GM18498 (cell line): ENCODE data around the gene GPR35.

Source experiments
- ATAC-seq: cut with Tn5 transposase; IDR thresholded peaks from one replicate; pipeline ENCODE4 v1.9.1; 2021; ENCODE audit warnings: mild to moderate bottlenecking, moderate library complexity; ENCODE audit not compliant: unreplicated experiment

The GPR35 gene

GRCh38 chr2:240637116-240637900, 12.0 kb downstream of the GPR35 start:
- ATAC-seq: no peak

GRCh38 chr2:240637901-240638345, 12.6 kb downstream of the GPR35 start:
- no peak for ATAC-seq

DNA sequence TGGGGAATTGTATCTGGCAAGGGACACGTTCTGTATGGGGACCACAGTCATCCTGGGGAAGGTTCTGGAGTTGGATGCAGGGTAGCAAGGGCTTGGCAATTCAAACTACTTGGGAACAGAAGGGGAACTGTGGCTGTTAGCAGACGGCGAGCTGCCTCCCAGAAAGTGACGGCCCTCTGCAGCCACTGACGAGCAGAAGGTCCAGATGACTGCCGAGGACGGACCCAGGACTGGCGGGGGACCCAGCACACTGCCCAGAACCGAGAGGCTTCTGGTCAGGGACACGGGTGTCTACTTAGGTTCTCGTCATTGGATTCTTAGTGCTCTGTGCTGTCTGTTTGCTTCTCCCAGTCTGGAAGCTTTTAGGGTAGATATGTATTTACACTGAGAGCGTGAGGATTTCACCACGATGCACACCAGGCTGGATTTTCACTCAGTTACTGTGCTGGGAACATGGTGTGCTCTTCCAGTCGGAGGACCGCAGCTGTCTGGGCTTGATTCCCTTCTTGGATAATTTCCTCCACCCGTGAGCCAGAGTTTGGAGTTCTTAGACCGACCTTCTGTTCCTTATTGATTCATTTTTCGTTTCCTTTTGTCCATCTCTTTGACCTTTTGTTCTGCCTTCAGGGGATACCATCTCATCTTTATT, 13.4 kb downstream of the GPR35 start:
- ATAC-seq: no peak

DNA sequence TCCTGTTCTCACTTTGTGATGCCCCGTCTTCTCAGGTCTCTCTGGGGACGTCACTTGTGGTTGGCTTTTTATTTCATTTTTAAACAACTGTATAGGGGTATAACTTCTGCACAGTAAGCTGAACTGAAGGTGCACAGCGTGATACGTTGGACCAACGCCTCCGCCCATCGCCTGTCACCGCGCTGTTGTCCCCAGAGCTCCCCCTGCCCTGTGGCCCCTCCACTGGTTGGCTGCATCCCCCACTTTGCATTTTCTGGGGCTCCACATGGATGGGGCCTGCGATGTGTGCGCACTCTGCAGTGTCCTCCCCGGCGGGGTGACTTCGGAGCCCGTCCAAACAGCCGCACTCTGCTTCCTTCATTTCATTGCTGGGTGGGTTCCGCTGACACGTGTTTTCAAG, 14.3 kb downstream of the GPR35 start:
- no peak for ATAC-seq

GRCh38 chr2:240640939-240641338, 15.7 kb downstream of the GPR35 start:
- no peak for ATAC-seq

GRCh38 chr2:240642061-240642805, 17.0 kb downstream of the GPR35 start:
- ATAC-seq: no peak

GRCh38 chr2:240642806-240643092, 17.5 kb downstream of the GPR35 start:
- ATAC-seq: no peak

DNA sequence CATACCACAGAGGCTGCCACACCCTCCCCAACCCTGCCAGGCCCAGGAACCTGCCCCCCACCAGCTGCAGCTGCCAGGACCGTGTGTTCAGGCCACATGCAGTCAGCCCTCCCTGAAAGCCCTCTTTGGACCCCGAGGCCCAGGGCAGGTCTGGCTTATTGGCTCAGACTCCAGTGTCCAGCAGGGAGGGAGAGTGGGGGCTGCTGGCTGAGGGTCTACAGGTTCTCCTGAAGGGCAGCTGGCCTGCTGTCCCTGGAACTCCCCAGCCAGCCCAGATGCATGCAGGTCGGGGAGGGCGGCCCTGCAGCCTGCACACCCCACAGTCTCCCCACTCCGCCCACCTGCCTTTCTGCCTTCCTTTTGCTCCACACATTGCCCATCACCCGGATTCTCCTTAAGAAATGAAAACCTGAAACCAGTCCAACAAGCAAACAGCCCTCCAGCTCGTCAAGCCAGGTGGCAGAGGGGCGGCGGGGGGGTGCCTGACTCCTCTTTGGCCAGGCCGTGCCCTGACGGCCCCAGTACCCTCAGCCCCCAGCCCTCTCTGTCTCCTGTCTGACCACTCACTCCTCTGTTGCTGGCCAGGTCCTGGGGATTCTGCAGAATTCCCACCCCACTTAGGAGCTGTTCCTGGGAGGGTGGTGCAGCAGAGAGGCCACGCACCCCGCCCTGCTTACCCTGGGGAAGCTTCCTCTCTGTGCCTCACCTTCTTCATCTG, 18.0 kb downstream of the GPR35 start:
- ATAC-seq: no peak

DNA sequence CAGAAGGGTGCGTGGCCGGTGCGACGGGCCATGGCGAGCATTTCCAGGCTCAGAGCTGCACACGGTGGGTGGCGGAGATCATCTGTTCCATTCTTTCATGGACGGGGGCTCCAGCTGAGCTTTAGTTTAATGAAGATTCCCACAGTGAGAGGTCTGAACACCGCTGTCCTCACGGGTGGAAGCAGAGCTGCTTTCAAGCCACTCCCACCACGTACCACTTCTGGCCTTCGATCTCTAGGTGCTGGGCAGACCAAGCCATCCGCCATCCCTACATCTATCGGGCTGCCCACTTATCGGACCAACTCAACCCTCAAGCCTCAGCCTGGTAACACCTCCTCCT, 18.5 kb downstream of the GPR35 start:
- ATAC-seq: no peak

DNA sequence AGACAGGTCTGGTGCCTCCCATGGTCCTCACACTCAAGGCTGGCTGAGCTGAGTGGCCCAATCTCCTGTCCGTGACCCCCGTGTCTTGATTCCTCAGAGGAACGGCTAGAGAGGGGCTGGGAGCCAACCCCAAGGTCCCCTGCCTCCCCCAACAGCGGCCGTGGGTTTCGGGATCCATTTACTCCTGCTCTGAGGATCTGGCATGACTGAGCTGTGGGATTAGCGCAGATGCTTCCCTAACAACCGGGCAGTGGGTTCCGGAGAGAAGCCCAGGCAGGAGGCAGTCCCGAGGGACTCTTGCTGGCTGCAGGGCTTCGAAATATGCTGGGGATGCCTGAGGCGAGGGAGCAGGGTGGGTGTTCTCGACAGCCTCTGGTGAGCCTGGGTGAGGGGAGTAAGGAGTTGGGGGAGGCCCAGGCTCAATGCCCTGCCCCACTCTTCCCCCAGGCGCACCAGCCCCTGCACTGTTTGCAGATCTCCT, 18.9 kb downstream of the GPR35 start:
- no peak for ATAC-seq

GRCh38 chr2:240644859-240645301, 19.6 kb downstream of the GPR35 start:
- ATAC-seq: no peak

DNA sequence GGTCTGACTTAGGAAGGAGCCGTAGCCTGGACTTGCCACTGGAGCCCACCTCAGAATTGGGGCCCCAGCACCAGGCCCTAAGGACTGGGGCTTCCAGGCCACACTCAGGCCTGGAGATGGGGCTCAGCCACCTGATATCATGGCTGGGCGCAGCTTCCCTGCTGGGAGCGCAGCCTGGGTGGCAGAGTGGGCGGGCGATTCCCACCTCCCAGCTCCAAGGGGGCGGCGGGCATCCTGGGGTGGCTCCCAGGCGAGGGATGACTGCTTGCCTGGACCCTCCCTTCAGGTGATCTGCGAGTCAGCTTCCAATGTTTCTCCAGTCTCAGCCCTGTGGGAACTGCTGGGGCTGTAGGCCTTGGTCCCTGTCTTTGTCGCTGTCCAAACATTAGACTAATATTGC, 20.1 kb downstream of the GPR35 start:
- no peak for ATAC-seq

DNA sequence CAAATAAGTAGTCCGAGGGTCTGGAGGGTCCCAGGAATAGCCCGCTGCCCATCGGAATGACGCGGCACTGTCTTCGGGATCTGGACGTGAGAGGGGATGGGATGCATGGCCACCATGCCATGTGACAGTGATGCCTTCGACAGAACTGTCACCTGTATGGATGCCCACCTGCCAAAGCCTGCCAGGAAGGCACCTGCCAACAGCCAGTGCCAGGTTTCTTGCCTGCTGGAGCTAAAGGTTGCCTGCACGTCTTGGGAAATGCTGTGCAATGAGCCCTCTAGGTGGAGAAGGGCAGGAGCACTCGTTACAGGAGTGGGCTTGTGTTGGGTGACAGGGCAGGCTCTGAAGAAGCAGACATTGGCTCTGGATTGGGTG, 20.5 kb downstream of the GPR35 start:
- no peak for ATAC-seq

DNA sequence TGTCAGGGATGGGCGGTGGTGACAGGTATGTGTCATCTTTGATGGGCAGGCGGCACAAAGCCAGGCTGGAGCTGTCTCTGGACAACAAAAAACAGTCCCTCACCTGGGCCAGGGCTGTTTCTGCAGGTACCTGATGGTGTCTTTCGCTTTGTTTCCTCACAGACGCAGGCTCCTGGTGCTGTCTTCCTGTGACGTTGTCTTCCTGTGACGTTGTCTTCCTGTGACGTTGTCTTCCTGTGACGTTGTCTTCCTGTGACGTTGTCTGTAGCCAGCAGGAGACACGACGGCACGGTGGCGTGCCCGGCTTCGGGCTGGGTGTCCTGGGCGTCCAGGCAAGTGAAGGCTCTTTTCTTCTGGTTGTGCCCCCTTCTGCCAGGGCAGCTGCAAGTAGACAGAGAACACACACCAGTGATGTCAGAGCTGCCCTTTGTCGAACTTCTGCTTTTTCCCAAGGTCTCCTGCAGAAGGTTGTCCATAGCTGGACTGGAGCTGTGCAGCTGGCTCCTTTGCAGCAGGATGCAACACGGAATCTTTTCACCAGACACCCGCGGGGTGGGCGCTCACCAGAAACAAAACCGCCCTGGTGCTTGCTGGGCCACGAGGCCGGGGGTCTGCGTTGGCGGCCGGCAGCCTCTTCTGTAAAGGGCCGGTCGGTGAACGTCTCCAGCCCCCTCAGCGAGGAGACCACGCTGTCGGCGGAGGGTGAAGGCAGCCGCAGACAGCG, 21.1 kb downstream of the GPR35 start:
- ATAC-seq: no peak

DNA sequence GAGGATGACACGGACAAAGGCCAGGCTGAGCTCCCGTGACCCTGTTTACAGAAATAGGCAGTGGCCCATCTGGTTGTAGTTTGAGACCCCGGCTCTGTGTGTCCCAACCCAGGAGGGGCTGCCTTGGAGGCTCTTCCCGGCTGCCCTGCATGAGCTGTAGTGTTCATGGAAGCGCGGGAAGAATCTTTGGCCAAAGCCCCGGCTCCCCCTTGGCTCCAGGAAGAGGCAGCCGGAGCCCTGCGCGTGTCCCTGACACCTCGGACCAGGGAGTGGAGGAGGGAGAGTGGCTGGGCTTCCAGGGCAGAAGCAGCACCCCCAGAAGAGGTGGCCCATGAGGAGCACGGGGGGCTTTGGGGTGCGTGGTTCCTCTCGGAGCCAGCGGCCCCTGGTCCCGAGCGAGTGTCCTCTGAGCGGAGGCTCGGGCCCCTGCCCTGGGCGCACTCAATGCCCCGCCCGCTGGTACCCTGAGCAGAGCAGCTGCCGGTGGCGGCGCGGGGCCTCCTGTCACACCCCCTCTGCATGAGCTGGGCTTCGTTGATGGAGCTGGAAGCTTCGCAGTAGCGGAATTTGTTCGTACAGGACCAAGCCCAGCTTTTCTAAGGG, 21.7 kb downstream of the GPR35 start:
- ATAC-seq: no peak

GRCh38 chr2:240647503-240648154, 22.3 kb downstream of the GPR35 start:
- no peak for ATAC-seq

DNA sequence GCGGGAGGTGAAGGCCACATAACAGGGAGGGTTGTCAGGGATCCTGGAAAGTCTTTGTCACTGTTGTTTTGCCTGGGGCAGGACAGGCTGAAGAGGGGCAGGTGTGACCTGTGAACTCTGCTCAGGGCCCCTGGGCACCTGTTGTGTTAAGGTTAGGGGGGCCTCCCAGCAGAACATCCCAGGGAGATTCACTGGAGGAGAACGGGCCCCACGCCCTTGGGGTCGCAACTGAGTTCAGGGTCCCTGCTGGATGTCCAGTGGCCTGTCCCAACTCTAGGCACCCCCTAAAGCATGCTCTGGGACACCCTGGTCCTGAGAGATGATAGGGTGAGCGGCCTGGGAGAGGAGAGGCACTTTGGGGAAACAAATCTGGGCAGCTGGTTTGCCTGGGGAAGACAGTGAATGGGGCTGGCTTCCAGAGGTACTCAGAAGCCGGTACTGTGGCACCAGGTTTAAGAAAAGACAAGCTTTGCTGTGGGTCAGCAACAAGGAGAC, 22.9 kb downstream of the GPR35 start:
- ATAC-seq: no peak

- no peak for ATAC-seq
Observed at GRCh38 chr2:240648650-240649275, 23.5 kb downstream of the GPR35 start.

GRCh38 chr2:240649331-240649730, 24.1 kb downstream of the GPR35 start:
- no peak for ATAC-seq
